Testis (tissue), 3 donors: ENCODE results near the gene RUBCN. TPM values are rescaled to one million over a fixed set of nuclear protein-coding genes. Genes with fewer than 3 reads are reported as not detected.

Experiments used
- DNase-seq: peaks from one replicate; pipeline ENCODE4 v3.0.0-alpha.2; 2019
- H3K27ac ChIP-seq, 2 donors: fragments of 200-600 bp; sonication (generic); one replicate each; pipeline ENCODE4 v1.5.1; 2019
- H3K27me3 ChIP-seq: fragments of 200-600 bp; sonication (generic); one replicate; pipeline ENCODE4 v1.5.1; 2019
- H3K36me3 ChIP-seq: fragments of 200-600 bp; sonication (generic); one replicate; pipeline ENCODE4 v1.5.1; 2017; ENCODE audit warnings: low read depth; ENCODE audit errors: missing control alignments
- H3K4me1 ChIP-seq: fragments of 200-600 bp; sonication (generic); one replicate; pipeline ENCODE4 v1.5.1; 2019
- H3K4me3 ChIP-seq, 2 donors: fragments of 200-600 bp; sonication (generic); one replicate each; pipeline ENCODE4 v1.5.1; 2017 to 2019
- H3K9me3 ChIP-seq: fragments of 200-600 bp; sonication (generic); one replicate; pipeline ENCODE4 v1.5.1; 2017
- CTCF ChIP-seq, 3 experiments: fragments of 450-650 bp in 2 of 3; fragments of 200-600 bp in 1 of 3; sonication (generic) in 1 of 3; IDR thresholded peaks; one replicate each; pipeline ENCODE4 v1.5.1; 2016 to 2019; ENCODE audit warnings: antibody characterized with exemption in 3 of 3, mild to moderate bottlenecking in 2 of 3, moderate library complexity in 1 of 3
- POLR2A ChIP-seq: fragments of 450-650 bp; IDR thresholded peaks from one replicate; pipeline ENCODE4 v1.6.1; 2017; ENCODE audit warnings: antibody characterized with exemption, mild to moderate bottlenecking, moderate library complexity
- WGBS, 2 donors: methylation state at CpG; one replicate each; pipeline ENCODE4 v1.1.5; 2018; 5-methylcytosine and 5-hydroxymethylcytosine counted together
- intact Hi-C: fragments of 100-400 bp; cut with DNase I; formaldehyde crosslinking; loops from one replicate; pipeline ENCODE4 v1.15.1; 2023; ENCODE audit warnings: low total_unique reads
- polyA plus RNA-seq: library from polyadenylated mRNA; stranded (reverse); fragments of 350-450 nt; fragmentation: Illumina TruSeq; extraction: RNeasy Lipid Tissue Mini Kit (QIAGEN cat#74804); gene quantifications from one replicate; pipeline ENCODE4 v1.2.3, GENCODE V29; 2014; ENCODE audit warnings: low read depth, low replicate concordance; ENCODE audit not compliant: insufficient read depth
- total RNA-seq, 2 donors: library from RNA; depleted of rRNA; stranded (reverse); fragments of >200 nt; gene quantifications; one replicate each; pipeline ENCODE4 v1.2.3, GENCODE V29; 2016

Gene RUBCN
- total and polyA plus RNA-seq, 3 donors from 2014 or later = 44.0 to 159 (median 150) TPM

- Histone ChIP-seq H3K36me3 (no peaks in the 10 kb centered on the region), H3K27me3 (no peaks in the 10 kb centered on the region), H3K4me3 (no peak overlapping the region), H3K27ac (no peak overlapping the region), H3K9me3 (no peaks in the 10 kb centered on the region), H3K4me1 (no peaks in the 10 kb centered on the region)
- no peak for DNase-seq
- intact Hi-C loops = no loop called here
- TF ChIP-seq CTCF (IDR thresholded peaks at IDR 0.05) (no peak), POLR2A (no peak)
Observed at GRCh38 chr3:197761784-197762183, 25.1 kb upstream of the RUBCN start.

GRCh38 chr3:197758512-197758911, 21.8 kb upstream of the RUBCN start:
- Histone ChIP-seq H3K27me3 (no peaks in the 10 kb centered on the region), H3K9me3 (no peaks in the 10 kb centered on the region), H3K36me3 (no peaks in the 10 kb centered on the region), H3K4me1 (no peaks in the 10 kb centered on the region), H3K27ac (no peak overlapping the region), H3K4me3 (no peak overlapping the region)
- intact Hi-C loops = no loop called here
- 91 to 95% methylated on average over 4 of the region's 4 CpGs for WGBS, 2 donors
- TF ChIP-seq CTCF (IDR thresholded peaks at IDR 0.05) = no peak
- TF ChIP-seq POLR2A = no peak
- DNase-seq = no peak

- H3K9me3 ChIP-seq = no peaks in the 10 kb centered on the region
- no peak overlapping the region for H3K4me3 ChIP-seq
- H3K27me3 ChIP-seq = no peaks in the 10 kb centered on the region
- TF ChIP-seq POLR2A (no peak), CTCF (IDR thresholded peaks at IDR 0.05) (no peak)
- peaks cover 5% of the 10 kb centered on the region for H3K4me1 ChIP-seq
- intact Hi-C loops = no loop called here
- no peak overlapping the region for H3K27ac ChIP-seq
- H3K36me3 ChIP-seq = no peaks in the 10 kb centered on the region
- DNase-seq = no peak
- WGBS, 2 donors = 72 to 74% methylated on average over 3 of the region's 3 CpGs
Observed at GRCh38 chr3:197756704-197757103, 20.0 kb upstream of the RUBCN start.

GRCh38 chr3:197753263-197753662, 16.6 kb upstream of the RUBCN start:
- intact Hi-C loops = no loop called here

More at GRCh38 chr3:197753263-197753662, 16.6 kb upstream of the RUBCN start:
- 72 to 78% methylated on average over 3 of the region's 3 CpGs for WGBS, 2 donors
- no peaks in the 10 kb centered on the region for H3K9me3 ChIP-seq
- H3K27ac ChIP-seq = no peak overlapping the region
- no peak for DNase-seq
- no peaks in the 10 kb centered on the region for H3K27me3 ChIP-seq
- no peaks in the 10 kb centered on the region for H3K36me3 ChIP-seq
- H3K4me1 ChIP-seq = peaks cover 6% of the 10 kb centered on the region
- no peak for TF ChIP-seq POLR2A
- peak in 1 of 3 experiments; percentile 13 for TF ChIP-seq CTCF (IDR thresholded peaks at IDR 0.05)
- H3K4me3 ChIP-seq = no peak overlapping the region
